Fibroblast of skin of right quadriceps (primary cell): ENCODE results near the gene KIF3A.

Experiments
- DNase-seq: peaks from one replicate; pipeline ENCODE4 v3.0.0-alpha.2; 2013

KIF3A gene

GRCh38 chr5:132770476-132771159, 33.3 kb upstream of the KIF3A start:
- no peak for DNase-seq

- no peak for DNase-seq
Measured at GRCh38 chr5:132768485-132768868, 31.1 kb upstream of the KIF3A start.

DNA sequence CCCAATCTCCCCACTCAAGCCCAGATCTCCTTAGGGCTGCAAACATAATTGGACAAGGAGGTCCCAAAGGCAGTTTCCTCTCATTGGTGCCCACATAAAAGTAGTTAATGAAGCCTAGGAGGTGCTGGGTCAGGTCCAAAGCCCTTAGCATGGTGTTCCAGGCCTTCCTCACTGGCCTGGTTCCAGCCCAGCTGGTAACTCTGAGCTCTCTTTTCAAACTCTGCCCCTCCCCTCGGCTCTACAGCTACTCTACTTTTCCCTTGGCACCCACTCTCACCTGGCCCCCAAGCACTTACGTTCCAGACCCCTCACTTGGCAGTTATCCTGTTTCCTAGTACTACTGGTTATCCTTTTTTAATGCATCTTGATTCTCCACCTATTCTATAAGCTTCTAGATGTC, 29.8 kb upstream of the KIF3A start:
- DNase-seq, result no peak

DNA sequence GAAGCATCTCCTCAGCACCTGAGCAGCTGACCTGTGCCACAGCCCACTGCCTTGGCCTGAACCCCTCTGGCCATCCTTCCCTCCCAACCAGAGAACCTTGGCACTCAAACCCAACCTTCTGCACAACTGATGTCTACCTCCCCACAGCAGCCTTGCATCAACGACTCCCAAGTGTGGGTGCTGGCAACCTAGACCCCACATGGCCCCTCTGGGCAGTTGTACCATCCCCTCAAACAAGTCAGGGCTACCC, 29.4 kb upstream of the KIF3A start:
- DNase-seq, result no peak

DNA sequence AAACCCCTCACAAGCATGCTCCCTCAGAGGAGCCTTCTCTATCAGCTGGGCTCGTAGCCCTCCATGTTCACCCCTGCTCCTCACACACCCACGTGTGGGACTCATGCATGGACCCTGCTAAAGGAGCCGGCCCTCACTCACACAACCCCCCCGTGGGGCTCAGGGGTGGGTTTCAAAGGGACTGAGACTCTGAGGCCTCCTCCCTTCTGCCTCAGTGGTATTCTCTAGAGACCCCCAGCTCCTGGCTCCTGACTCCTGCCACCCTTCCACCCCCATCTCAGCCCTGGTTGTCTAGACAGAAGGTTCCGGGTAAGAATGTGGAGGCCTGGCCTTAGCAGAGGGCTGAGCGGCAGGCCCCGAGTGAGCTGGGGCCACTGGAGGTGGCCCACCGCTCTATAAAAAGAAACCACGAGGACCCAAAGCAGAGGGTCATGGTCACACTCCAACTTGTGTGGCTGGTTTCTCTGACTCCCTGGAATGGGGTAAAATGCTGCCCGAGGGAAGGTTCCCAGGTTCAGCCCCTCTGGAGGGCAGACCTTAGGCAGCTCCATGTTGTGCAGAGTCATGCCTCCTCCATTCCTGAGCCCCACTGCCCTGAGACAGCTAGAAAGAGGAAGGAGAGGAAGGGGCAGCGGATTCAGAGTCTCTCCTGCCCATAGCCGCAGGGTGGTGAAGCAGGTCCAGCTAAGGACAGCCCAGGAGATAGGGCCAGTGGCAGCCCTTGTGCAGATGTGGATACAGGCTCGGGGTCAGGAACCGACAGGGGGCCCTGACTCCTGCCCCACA, 28.9 kb upstream of the KIF3A start:
- no peak for DNase-seq

- DNase-seq, result no peak
Measured at GRCh38 chr5:132765311-132766019, 28.1 kb upstream of the KIF3A start.

DNA sequence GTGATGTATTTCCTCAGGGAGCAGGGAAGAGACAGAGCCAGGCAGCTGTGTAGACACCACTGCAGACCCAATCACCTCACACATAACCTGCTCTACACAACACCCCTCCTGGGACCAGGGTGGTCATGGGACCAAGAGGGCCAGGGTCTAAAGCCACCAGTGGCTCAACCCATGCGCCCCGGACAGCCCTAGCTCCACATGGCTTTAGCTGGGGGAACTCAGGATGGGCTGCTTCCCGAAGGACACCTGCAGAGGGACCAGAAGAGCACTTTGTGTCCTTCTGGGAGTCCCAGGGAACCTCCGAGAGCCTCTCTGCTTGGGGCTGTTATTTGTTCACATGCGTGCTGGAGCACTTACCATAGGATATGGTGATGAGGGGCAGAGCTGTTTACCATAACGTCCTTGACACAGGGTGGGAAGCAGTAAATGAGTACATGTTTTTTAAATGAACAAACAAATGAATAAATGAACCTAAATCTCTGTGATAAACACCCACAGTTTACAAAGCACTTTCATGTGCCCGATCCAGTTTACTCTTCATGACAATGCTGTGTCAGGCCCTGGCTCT, 27.4 kb upstream of the KIF3A start:
- DNase-seq, result no peak

- no peak for DNase-seq
Measured at GRCh38 chr5:132764051-132764450, 26.7 kb upstream of the KIF3A start.

DNA sequence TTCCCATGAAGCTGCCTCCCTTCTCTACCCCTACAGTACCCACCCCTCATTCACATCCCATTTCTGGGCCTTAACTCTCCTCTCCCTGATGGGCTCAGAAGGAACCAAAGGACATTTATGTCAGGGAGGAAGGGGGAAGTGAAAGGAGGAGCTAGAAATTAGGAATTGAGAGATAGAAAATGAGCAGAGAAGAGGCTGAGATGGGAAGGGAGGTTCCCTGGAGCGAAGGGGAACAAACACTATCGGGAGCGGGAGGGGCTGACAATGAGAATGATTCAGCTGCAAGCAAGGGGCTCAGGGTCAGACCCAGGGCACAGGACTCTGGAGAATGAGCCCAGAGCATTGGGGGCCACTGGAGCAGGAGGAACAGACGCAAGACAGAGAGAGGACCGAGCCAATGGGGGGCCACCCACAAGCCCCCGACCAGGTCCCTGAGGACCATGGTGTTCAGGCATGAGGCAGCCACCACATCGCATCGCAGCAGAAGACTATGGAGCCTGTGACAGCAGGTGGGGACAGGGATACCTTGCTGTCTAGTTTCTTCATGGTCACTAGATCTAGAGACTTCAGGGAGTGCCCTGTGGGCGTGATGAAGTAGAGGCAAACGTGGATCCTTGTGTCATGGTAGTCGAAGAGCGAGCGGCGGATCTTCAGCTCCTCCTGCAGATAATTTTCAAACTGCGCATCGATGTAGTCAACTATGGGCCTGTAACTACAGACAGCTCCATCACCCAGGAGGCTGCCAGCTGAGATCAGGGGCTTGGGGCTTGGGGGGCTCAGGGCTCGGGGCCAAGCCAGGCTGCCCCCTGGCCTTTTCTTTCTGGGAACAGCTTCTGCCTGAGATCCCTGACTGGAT, 26.1 kb upstream of the KIF3A start:
- no peak for DNase-seq

GRCh38 chr5:132762246-132763000, 25.1 kb upstream of the KIF3A start:
- DNase-seq, result no peak

DNA sequence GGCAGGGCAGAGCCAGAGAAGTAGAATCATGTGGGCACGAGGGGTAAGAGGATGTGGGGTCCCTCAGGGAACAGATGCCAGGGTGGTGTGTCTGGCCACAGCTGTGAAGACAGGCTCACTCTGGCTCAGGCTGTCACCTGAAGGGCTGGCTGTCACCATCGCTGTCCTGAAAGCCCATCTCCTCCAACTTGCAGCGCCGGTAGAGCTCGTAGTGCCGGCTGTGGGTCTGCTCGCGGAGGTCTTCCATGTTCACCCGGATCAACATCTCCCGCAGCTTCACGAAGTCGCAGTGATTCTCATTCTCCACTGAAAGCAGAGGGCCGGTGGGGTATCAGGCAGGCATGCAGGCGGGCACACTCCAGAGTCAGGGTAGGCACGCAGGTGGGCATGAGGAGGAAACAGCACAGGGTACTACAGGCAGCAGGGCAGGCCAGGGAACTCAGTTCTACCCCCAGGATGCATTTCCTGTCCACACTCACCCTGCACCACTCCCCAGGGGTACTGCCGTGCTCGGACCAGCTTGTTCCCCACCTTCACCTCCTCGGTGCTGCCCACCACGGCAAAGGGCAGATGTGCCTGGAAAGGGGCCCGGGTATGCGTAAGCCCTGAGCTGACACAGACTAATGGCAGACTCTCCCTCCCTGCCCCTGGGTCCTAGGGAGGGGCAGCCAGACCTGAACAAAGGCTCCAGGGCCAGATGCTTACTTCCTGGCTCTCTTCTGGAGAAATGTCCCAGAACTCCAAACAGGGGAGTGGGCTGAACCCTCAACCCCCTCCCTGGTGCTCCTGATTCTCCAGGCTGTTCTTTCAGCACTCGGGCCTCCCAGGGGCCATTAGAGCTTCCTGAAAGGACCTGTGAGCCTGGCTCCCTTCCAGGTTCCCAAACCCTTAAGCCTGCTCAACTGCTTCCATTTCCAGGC, 24.2 kb upstream of the KIF3A start:
- no peak for DNase-seq

- no peak for DNase-seq
Measured at GRCh38 chr5:132760601-132761317, 23.4 kb upstream of the KIF3A start.

- no peak for DNase-seq
Measured at GRCh38 chr5:132760049-132760420, 22.7 kb upstream of the KIF3A start.

GRCh38 chr5:132759114-132760048, 22.0 kb upstream of the KIF3A start:
- DNase-seq, result no peak

DNA sequence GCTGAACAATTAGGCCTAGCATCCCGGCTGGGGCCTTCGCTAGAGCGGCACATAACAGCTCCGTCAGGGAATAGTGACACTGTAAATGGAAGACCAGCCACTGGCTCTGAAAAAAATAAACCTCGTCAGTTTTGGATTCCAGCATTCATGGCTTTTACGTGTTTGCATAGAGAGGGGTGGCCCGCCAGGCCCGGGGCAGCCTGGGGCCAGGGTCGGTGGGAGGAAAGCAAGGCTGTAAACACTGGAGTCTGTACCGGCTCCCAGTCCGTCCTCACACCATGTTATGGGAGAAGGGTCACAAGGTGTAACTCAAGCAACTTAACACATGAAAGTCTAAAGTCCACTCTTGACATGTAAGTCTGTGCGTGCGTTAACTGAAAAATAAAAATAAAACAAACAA, 21.1 kb upstream of the KIF3A start:
- no peak for DNase-seq

GRCh38 chr5:132756542-132756941, 19.2 kb upstream of the KIF3A start:
- DNase-seq, result no peak

DNA sequence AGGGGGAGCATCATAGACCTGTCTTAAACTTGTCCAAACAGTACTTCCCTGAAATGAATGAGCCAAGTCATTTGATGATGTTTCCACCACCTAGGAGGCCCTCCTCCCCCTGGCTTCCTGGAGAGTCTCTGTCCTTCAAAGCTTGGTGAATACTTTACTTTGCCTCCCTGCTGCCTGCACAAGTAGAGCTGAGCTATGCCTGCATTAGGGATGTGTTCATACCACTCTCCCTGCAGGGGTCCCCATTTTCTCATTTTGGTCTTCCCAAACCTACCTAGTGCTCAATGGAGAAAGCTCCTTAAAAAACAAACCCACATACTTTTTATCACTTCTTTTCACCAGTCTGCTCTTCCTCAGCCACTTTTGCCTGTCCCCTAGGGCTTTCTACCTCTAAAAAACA, 17.6 kb upstream of the KIF3A start:
- DNase-seq, result peak; percentile 39

GRCh38 chr5:132754111-132754510, 16.8 kb upstream of the KIF3A start:
- DNase-seq, result no peak
